Left colon (tissue), 2 donors: ENCODE data around the gene DGKQ. TPM values are rescaled to one million over a fixed set of nuclear protein-coding genes. Genes with fewer than 3 reads are reported as not detected.
"Not testable (repeated sequence)": the region's sequence is repeated elsewhere in the genome, so short reads cannot be mapped to it uniquely, and the experiment has no call there.

Experiments used
- ATAC-seq: fragments of 200-7000 bp; cut with Tn5 transposase; one replicate; pipeline ENCODE4 v1.9.1; 2020; ENCODE audit warnings: mild to moderate bottlenecking, moderate library complexity
- DNase-seq, 2 donors: peaks; one replicate each; pipeline ENCODE4 v3.0.0-alpha.2; 2020
- intact Hi-C, 2 donors: fragments of 100-400 bp; cut with DNase I in 1 of 2; cut with micrococcal nuclease in 1 of 2; formaldehyde crosslinking; loops; one replicate each; pipeline versions ENCODE4 v1.11.2 to v1.14.0; 2022; cut with DNase I, micrococcal nuclease
- total RNA-seq, 2 donors: library from RNA; stranded (reverse); fragmentation: NEBNext Ultra II Directional; extraction: Animal tissue kit (Norgen Biotek cat#: 25700); gene quantifications; one replicate each; pipeline ENCODE4 v1.2.1, GENCODE V29; 2021
- donor health status: DM: no; HTN: no; CAD: no.
- donor health status: DM: yes; HTN: yes; CAD: no.

The DGKQ gene
- total RNA-seq, 2 donors from 2014 or later: 47.8 to 49.6 TPM

- intact Hi-C loops, ATAC-seq, DNase-seq: not testable (repeated sequence)
Observed at GRCh38 chr4:919004-919680, 54.2 kb downstream of the DGKQ start.

GRCh38 chr4:918591-918990 is 54.8 kb downstream of the DGKQ start:
- DNase-seq, ATAC-seq, intact Hi-C loops: not testable (repeated sequence)

GRCh38 chr4:917992-918391 is 55.4 kb downstream of the DGKQ start:
- no peak for ATAC-seq
- intact Hi-C loops: no loop called here
- DNase-seq: no peak

- DNase-seq: no peak
- ATAC-seq: no peak
- intact Hi-C loops: no loop called here
Observed at GRCh38 chr4:917466-917865, 55.9 kb downstream of the DGKQ start.

GRCh38 chr4:915595-915994 is 57.8 kb downstream of the DGKQ start:
- ATAC-seq: no peak
- no peak for DNase-seq
- intact Hi-C loops: no loop called here

- DNase-seq (no peak), ATAC-seq (no peak)
- intact Hi-C loops: no loop called here
Observed at GRCh38 chr4:915041-915474, 58.3 kb downstream of the DGKQ start.

GRCh38 chr4:914531-914930 is 58.8 kb downstream of the DGKQ start:
- intact Hi-C loops: no loop called here
- ATAC-seq (no peak), DNase-seq (peak in 1 of 2 donors; percentile 20)

GRCh38 chr4:913280-913618 is 60.1 kb downstream of the DGKQ start:
- intact Hi-C loops: no loop called here
- DNase-seq (no peak), ATAC-seq (no peak)

- DNase-seq (peak in 1 of 2 donors; percentile 57), ATAC-seq (peak; percentile 92)
- intact Hi-C loops: no loop called here
Observed at GRCh38 chr4:912548-913279, 60.7 kb downstream of the DGKQ start.

- peak; percentile 48 for ATAC-seq
- intact Hi-C loops: no loop called here
- no peak for DNase-seq
Observed at GRCh38 chr4:911871-912490, 61.4 kb downstream of the DGKQ start.

GRCh38 chr4:911221-911751 is 62.1 kb downstream of the DGKQ start:
- no peak for ATAC-seq
- intact Hi-C loops: no loop called here
- DNase-seq: no peak

GRCh38 chr4:910366-911091 is 62.8 kb downstream of the DGKQ start:
- intact Hi-C loops: no loop called here
- ATAC-seq (no peak), DNase-seq (no peak)

GRCh38 chr4:909821-910220 is 63.5 kb downstream of the DGKQ start:
- ATAC-seq (no peak), DNase-seq (no peak)
- intact Hi-C loops: no loop called here

GRCh38 chr4:909131-909571 is 64.2 kb downstream of the DGKQ start:
- intact Hi-C loops: no loop called here
- ATAC-seq (no peak), DNase-seq (no peak)

Other genes with a start within 250 kb of the DGKQ start
- 1 to 10 TPM; 2.7 to 3.5 TPM for gene CPLX1, start 147.4 kb downstream of the DGKQ start, total RNA-seq
- 100 to 1,000 TPM; 197 to 265 TPM for gene GAK, start 41.3 kb downstream of the DGKQ start, total RNA-seq
- 10 to 100 TPM; 21.4 to 28.6 TPM for gene TMEM175, start 41.1 kb downstream of the DGKQ start, total RNA-seq
- gene IDUA, start 13.5 kb upstream of the DGKQ start, total RNA-seq: 10 to 100 TPM; 28.7 to 40.9 TPM
- 1 to 10 TPM; 1.6 to 2.0 TPM for gene SLC26A1, start 19.8 kb upstream of the DGKQ start, total RNA-seq
- gene FGFRL1, start 38.1 kb upstream of the DGKQ start, total RNA-seq: 10 to 100 TPM; 17.0 to 17.2 TPM
- gene RNF212, start 140.0 kb upstream of the DGKQ start, total RNA-seq: 1 to 10 TPM; 1.6 to 2.9 TPM
- gene SPON2, start 199.0 kb upstream of the DGKQ start, total RNA-seq: 10 to 100 TPM; 26.6 to 34.3 TPM